Measurements from ENCODE around the gene QSOX2. TPM values are rescaled to one million over a fixed set of nuclear protein-coding genes. Genes with fewer than 3 reads are reported as not detected.

QSOX2 gene
- total RNA-seq, 4 donors from 2014 or later, result 3.4 to 7.2 (median 5.2) TPM

GRCh38 chr9:136243631-136244030 is 2.0 kb downstream of the QSOX2 start:
- TF ChIP-seq CTCF (IDR thresholded peaks at IDR 0.05), result no peak
- TF ChIP-seq POLR2A (IDR thresholded peaks at IDR 0.05), result no peak
- no peak for TF ChIP-seq POLR2AphosphoS5 (IDR thresholded peaks at IDR 0.05)
- no peak for TF ChIP-seq EP300 (IDR thresholded peaks at IDR 0.05)
- 74 to 100% methylated on average over 2 to 4 of the region's 4 CpGs for WGBS, 2 donors (ENCODE audit: low coverage in 1 of 2)

GRCh38 chr9:136242918-136243525 is 2.6 kb downstream of the QSOX2 start:
- Histone ChIP-seq H3K36me3 (no peaks in the 10 kb centered on the region), H3K4me1 (peaks cover 3 to 53% (median 10%) of the 10 kb centered on the region in 3 donors), H3K4me3 (no peak overlapping the region), H3K27ac (no peak overlapping the region), H3K27me3 (no peaks in the 10 kb centered on the region), H3K9me3 (no peaks in the 10 kb centered on the region)
- 55 to 69% methylated on average over 4 to 6 of the region's 6 CpGs for WGBS, 2 donors (ENCODE audit: low coverage in 1 of 2)
- no peak for ATAC-seq
- TF ChIP-seq EP300 (IDR thresholded peaks at IDR 0.05), result no peak
- TF ChIP-seq POLR2A (IDR thresholded peaks at IDR 0.05), result no peak
- no peak for TF ChIP-seq POLR2AphosphoS5 (IDR thresholded peaks at IDR 0.05)
- no peak for TF ChIP-seq CTCF (IDR thresholded peaks at IDR 0.05)

More at GRCh38 chr9:136243631-136244030, 2.0 kb downstream of the QSOX2 start:
- no peak for ATAC-seq
- Histone ChIP-seq H3K4me3 (no peak overlapping the region), H3K4me1 (peaks cover 3 to 53% (median 10%) of the 10 kb centered on the region in 3 donors), H3K9me3 (no peaks in the 10 kb centered on the region), H3K27ac (no peak overlapping the region), H3K36me3 (no peaks in the 10 kb centered on the region), H3K27me3 (no peaks in the 10 kb centered on the region)

GRCh38 chr9:136242248-136242647 is 3.4 kb downstream of the QSOX2 start:
- no peak overlapping the region for H3K27ac ChIP-seq
- WGBS, 2 donors (ENCODE audit: low coverage in 1 of 2), result 96% methylated on average over 4 of the region's 8 CpGs; no CpG with 5 or more reads in 1 of the 2 donors
- H3K4me3 ChIP-seq, result no peak overlapping the region
- H3K4me1 ChIP-seq, result peaks cover 3 to 53% (median 10%) of the 10 kb centered on the region in 3 donors
- TF ChIP-seq POLR2AphosphoS5 (IDR thresholded peaks at IDR 0.05) (no peak), EP300 (IDR thresholded peaks at IDR 0.05) (no peak), POLR2A (IDR thresholded peaks at IDR 0.05) (no peak), CTCF (IDR thresholded peaks at IDR 0.05) (no peak)
- H3K9me3 ChIP-seq, result no peaks in the 10 kb centered on the region
- H3K36me3 ChIP-seq, result peaks cover 0 to 3% of the 10 kb centered on the region in 2 donors
- no peak for ATAC-seq
- H3K27me3 ChIP-seq, result no peaks in the 10 kb centered on the region

DNA sequence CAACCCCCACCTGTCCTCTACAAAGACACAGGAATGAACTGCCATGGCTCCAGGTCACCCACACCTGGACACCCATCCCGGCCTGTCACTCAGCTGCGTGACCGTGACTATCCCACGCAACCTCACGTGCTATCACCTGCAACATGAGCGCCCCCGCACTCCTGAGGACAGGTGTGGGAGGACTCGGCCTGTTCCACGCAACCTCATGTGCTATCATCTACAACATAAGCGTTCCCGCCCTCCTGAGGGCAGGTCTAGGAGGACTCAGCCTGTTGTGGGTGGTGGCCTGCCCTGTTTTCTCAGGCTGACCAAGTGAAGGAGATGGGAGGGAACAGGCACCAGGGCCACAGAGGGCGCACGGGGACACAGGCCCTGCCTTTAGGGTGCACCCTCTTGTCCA is 4.1 kb downstream of the QSOX2 start:
- TF ChIP-seq EP300 (IDR thresholded peaks at IDR 0.05) (no peak), POLR2AphosphoS5 (IDR thresholded peaks at IDR 0.05) (no peak), CTCF (IDR thresholded peaks at IDR 0.05) (no peak), POLR2A (IDR thresholded peaks at IDR 0.05) (no peak)
- 97% methylated on average over 11 of the region's 13 CpGs; no CpG with 5 or more reads in 1 of the 2 donors for WGBS, 2 donors (ENCODE audit: low coverage in 1 of 2)
- Histone ChIP-seq H3K4me1 (peaks cover 3 to 53% (median 10%) of the 10 kb centered on the region in 3 donors), H3K9me3 (no peaks in the 10 kb centered on the region), H3K27ac (no peak overlapping the region), H3K4me3 (no peak overlapping the region), H3K27me3 (no peaks in the 10 kb centered on the region), H3K36me3 (peaks cover 0 to 10% of the 10 kb centered on the region in 2 donors)
- no peak for ATAC-seq

DNA sequence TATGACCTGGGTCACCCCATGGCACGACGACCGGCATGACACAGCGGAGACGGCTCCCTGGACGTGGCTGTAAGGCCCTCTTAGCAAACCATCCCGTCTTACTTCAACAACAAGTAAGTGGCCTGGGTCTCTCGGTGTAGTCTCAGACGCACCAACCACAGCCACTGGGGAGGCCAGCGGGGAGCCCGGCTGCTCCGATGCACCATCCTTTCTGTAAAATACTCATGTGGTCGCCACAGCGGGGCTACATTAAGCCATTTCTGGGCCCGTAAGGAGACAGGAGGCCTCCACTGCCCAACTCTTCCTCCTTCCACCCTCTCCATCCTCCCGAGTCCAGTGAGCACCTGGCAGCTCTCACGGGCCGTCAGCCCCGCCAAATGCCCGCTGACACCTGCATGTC is 4.7 kb downstream of the QSOX2 start:
- no peak overlapping the region for H3K27ac ChIP-seq
- no peak overlapping the region for H3K4me3 ChIP-seq
- H3K9me3 ChIP-seq, result no peaks in the 10 kb centered on the region
- no peaks in the 10 kb centered on the region for H3K27me3 ChIP-seq
- ATAC-seq, result no peak
- peaks cover 3 to 49% (median 10%) of the 10 kb centered on the region in 3 donors for H3K4me1 ChIP-seq
- TF ChIP-seq POLR2AphosphoS5 (IDR thresholded peaks at IDR 0.05), result no peak
- no peak for TF ChIP-seq CTCF (IDR thresholded peaks at IDR 0.05)
- no peak for TF ChIP-seq POLR2A (IDR thresholded peaks at IDR 0.05)
- no peak for TF ChIP-seq EP300 (IDR thresholded peaks at IDR 0.05)
- WGBS, 2 donors (ENCODE audit: low coverage in 1 of 2), result 77 to 80% methylated on average over 6 to 7 of the region's 20 CpGs
- H3K36me3 ChIP-seq, result peaks cover 0 to 16% of the 10 kb centered on the region in 2 donors
